Upper lobe of left lung (tissue), 4 donors: ENCODE measurements around the gene NXPE3.

Experiments used
- POLR2A ChIP-seq, 4 donors: fragments of 450-650 bp; IDR thresholded peaks; one replicate each; pipeline ENCODE4 v1.5.1; 2016 to 2017; ENCODE audit warnings: antibody characterized with exemption in 4 of 4, mild to moderate bottlenecking in 2 of 4
- POLR2AphosphoS5 ChIP-seq, 2 donors: sonication (generic); formaldehyde crosslinking; IDR thresholded peaks; one replicate each; pipeline ENCODE4 v1.5.1; 2017; ENCODE audit warnings: antibody characterized with exemption in 2 of 2
- TF ChIP-seq, protein P1 (sequence below), 6 experiments: fragments of 450-650 bp in 4 of 6; fragments of 200-600 bp in 2 of 6; sonication (generic) in 2 of 6; IDR thresholded peaks; one replicate each; pipeline ENCODE4 v1.5.1; 2016 to 2019; ENCODE audit warnings: antibody characterized with exemption in 6 of 6

DNA sequence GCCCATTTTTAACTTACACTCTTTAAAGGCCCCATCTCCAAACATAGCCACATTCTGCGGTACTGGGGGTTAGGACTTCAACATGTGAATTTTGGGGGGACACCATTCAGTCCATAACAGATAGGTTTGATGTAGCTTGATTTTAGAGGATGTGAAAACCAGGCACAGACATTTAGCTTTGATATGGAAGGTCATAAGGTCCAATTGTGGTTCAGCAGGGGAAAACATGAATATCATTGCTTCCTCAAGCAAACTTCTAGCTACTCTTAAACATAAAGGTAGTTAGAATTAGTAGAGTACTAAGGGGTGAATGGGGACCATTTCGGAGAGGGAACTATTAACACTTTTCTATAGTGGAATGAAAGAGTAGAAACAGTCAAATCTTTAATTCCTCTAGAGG is 56.7 kb downstream of the NXPE3 start:
- TF ChIP-seq, protein P1, sequence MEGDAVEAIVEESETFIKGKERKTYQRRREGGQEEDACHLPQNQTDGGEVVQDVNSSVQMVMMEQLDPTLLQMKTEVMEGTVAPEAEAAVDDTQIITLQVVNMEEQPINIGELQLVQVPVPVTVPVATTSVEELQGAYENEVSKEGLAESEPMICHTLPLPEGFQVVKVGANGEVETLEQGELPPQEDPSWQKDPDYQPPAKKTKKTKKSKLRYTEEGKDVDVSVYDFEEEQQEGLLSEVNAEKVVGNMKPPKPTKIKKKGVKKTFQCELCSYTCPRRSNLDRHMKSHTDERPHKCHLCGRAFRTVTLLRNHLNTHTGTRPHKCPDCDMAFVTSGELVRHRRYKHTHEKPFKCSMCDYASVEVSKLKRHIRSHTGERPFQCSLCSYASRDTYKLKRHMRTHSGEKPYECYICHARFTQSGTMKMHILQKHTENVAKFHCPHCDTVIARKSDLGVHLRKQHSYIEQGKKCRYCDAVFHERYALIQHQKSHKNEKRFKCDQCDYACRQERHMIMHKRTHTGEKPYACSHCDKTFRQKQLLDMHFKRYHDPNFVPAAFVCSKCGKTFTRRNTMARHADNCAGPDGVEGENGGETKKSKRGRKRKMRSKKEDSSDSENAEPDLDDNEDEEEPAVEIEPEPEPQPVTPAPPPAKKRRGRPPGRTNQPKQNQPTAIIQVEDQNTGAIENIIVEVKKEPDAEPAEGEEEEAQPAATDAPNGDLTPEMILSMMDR (IDR thresholded peaks at IDR 0.05): no peak
- TF ChIP-seq POLR2AphosphoS5 (IDR thresholded peaks at IDR 0.05) (no peak), POLR2A (IDR thresholded peaks at IDR 0.05) (no peak)
